HL-60 (cell line): ENCODE measurements around the gene SIRT6.

Source experiments
- DNase-seq, 2 experiments: peaks; one replicate each; pipeline ENCODE4 v3.0.0-alpha.2; 2010 to 2020; ENCODE audit warnings: low read depth in 1 of 2, low spot score in 1 of 2
- H3K27ac ChIP-seq: fragments of 250-450 bp; sonication (Bioruptor Pico); replicated peaks from 2 replicates; pipeline ENCODE4 v1.5.1; 2020; ENCODE audit warnings: mild to moderate bottlenecking, moderate library complexity
- H3K27me3 ChIP-seq: fragments of 250-450 bp; sonication (Bioruptor Pico); 2 replicates; pipeline ENCODE4 v1.5.1; 2021; ENCODE audit warnings: mild to moderate bottlenecking, moderate library complexity; ENCODE audit not compliant: insufficient read depth, poor library complexity, severe bottlenecking
- H3K4me3 ChIP-seq: replicated peaks from 2 replicates; pipeline ENCODE4 v1.5.1; 2011; ENCODE audit warnings: mild to moderate bottlenecking, control low read depth, low read length; ENCODE audit not compliant: insufficient read depth
- GABPA ChIP-seq: IDR thresholded peaks from 2 replicates; pipeline ENCODE4 v1.6.1; 2012; ENCODE audit warnings: low read depth
- POLR2AphosphoS5 ChIP-seq: IDR thresholded peaks from 2 replicates; pipeline ENCODE4 v1.6.1; 2012; ENCODE audit warnings: low read depth
- SPI1 ChIP-seq: IDR thresholded peaks from 2 replicates; pipeline ENCODE4 v1.6.1; 2012; ENCODE audit warnings: low read depth, mild to moderate bottlenecking, borderline replicate concordance
- TF ChIP-seq, protein P1 (sequence below): IDR thresholded peaks from one replicate; pipeline ENCODE4 v1.5.1; 2011; ENCODE audit warnings: low read length, control low read depth, inconsistent platforms; ENCODE audit not compliant: insufficient read depth
- TF ChIP-seq, protein P2 (sequence below): IDR thresholded peaks from 2 replicates; pipeline ENCODE4 v1.6.1; 2012; ENCODE audit warnings: low read depth; ENCODE audit not compliant: insufficient replicate concordance

The SIRT6 gene

GRCh38 chr19:4187313-4188122, 5.2 kb upstream of the SIRT6 start:
- no peak overlapping the region for H3K4me3 ChIP-seq
- TF ChIP-seq, protein P1, sequence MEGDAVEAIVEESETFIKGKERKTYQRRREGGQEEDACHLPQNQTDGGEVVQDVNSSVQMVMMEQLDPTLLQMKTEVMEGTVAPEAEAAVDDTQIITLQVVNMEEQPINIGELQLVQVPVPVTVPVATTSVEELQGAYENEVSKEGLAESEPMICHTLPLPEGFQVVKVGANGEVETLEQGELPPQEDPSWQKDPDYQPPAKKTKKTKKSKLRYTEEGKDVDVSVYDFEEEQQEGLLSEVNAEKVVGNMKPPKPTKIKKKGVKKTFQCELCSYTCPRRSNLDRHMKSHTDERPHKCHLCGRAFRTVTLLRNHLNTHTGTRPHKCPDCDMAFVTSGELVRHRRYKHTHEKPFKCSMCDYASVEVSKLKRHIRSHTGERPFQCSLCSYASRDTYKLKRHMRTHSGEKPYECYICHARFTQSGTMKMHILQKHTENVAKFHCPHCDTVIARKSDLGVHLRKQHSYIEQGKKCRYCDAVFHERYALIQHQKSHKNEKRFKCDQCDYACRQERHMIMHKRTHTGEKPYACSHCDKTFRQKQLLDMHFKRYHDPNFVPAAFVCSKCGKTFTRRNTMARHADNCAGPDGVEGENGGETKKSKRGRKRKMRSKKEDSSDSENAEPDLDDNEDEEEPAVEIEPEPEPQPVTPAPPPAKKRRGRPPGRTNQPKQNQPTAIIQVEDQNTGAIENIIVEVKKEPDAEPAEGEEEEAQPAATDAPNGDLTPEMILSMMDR = no peak
- TF ChIP-seq GABPA = no peak
- TF ChIP-seq SPI1 = no peak
- TF ChIP-seq, protein P2, sequence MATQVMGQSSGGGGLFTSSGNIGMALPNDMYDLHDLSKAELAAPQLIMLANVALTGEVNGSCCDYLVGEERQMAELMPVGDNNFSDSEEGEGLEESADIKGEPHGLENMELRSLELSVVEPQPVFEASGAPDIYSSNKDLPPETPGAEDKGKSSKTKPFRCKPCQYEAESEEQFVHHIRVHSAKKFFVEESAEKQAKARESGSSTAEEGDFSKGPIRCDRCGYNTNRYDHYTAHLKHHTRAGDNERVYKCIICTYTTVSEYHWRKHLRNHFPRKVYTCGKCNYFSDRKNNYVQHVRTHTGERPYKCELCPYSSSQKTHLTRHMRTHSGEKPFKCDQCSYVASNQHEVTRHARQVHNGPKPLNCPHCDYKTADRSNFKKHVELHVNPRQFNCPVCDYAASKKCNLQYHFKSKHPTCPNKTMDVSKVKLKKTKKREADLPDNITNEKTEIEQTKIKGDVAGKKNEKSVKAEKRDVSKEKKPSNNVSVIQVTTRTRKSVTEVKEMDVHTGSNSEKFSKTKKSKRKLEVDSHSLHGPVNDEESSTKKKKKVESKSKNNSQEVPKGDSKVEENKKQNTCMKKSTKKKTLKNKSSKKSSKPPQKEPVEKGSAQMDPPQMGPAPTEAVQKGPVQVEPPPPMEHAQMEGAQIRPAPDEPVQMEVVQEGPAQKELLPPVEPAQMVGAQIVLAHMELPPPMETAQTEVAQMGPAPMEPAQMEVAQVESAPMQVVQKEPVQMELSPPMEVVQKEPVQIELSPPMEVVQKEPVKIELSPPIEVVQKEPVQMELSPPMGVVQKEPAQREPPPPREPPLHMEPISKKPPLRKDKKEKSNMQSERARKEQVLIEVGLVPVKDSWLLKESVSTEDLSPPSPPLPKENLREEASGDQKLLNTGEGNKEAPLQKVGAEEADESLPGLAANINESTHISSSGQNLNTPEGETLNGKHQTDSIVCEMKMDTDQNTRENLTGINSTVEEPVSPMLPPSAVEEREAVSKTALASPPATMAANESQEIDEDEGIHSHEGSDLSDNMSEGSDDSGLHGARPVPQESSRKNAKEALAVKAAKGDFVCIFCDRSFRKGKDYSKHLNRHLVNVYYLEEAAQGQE = no peak
- no peak for TF ChIP-seq POLR2AphosphoS5
- H3K27me3 ChIP-seq = no peaks in the 10 kb centered on the region
- no peak for DNase-seq
- H3K27ac ChIP-seq = no peak overlapping the region

GRCh38 chr19:4186087-4186993, 4.0 kb upstream of the SIRT6 start:
- TF ChIP-seq GABPA (no peak), POLR2AphosphoS5 (no peak), SPI1 (peak; percentile 8; the same call in 1 of the 2 replicates)
- TF ChIP-seq, protein P1 = peak; percentile 81
- TF ChIP-seq, protein P2 = no peak
- DNase-seq = peak in 1 of 2 experiments; percentile 85
- no peak overlapping the region for H3K4me3 ChIP-seq
- no peaks in the 10 kb centered on the region for H3K27me3 ChIP-seq
- no peak overlapping the region for H3K27ac ChIP-seq

- Histone ChIP-seq H3K4me3 (no peak overlapping the region), H3K27me3 (no peaks in the 10 kb centered on the region), H3K27ac (no peak overlapping the region)
- TF ChIP-seq SPI1 = no peak
- TF ChIP-seq, protein P1 = no peak
- TF ChIP-seq, protein P2 = no peak
- no peak for DNase-seq
These were observed 3.2 kb upstream of the SIRT6 start for GRCh38 chr19:4185413-4186086.
